NCI-H1105 (cell line): Measurements from ENCODE around the gene DRC1.

Source experiments
- DNase-seq: peaks from one replicate; lab custom pipeline; 2025; lab: John Stamatoyannopoulos, UW

The DRC1 gene

GRCh38 chr2:26448651-26449050 lies 46.9 kb downstream of the DRC1 start:
- no peak for DNase-seq

GRCh38 chr2:26449278-26450030 lies 47.7 kb downstream of the DRC1 start:
- DNase-seq, result no peak

GRCh38 chr2:26450031-26450635 lies 48.4 kb downstream of the DRC1 start:
- no peak for DNase-seq

- DNase-seq, result no peak
These were observed 50.0 kb downstream of the DRC1 start for GRCh38 chr2:26451700-26452099.

- no peak for DNase-seq
These were observed 52.0 kb downstream of the DRC1 start for GRCh38 chr2:26453421-26454329.

- no peak for DNase-seq
These were observed 52.9 kb downstream of the DRC1 start for GRCh38 chr2:26454561-26455001.

GRCh38 chr2:26455037-26455669 lies 53.4 kb downstream of the DRC1 start:
- no peak for DNase-seq

GRCh38 chr2:26455670-26456439 lies 54.1 kb downstream of the DRC1 start:
- no peak for DNase-seq

GRCh38 chr2:26456440-26457250 lies 54.9 kb downstream of the DRC1 start:
- DNase-seq, result no peak

- DNase-seq, result no peak
These were observed 55.5 kb downstream of the DRC1 start for GRCh38 chr2:26457251-26457666.

- DNase-seq, result no peak
These were observed 56.1 kb downstream of the DRC1 start for GRCh38 chr2:26457695-26458364.

- no peak for DNase-seq
These were observed 56.8 kb downstream of the DRC1 start for GRCh38 chr2:26458365-26459042.

- no peak for DNase-seq
These were observed 58.4 kb downstream of the DRC1 start for GRCh38 chr2:26459991-26460612.

GRCh38 chr2:26460613-26461031 lies 58.9 kb downstream of the DRC1 start:
- DNase-seq, result no peak

GRCh38 chr2:26461601-26462023 lies 59.9 kb downstream of the DRC1 start:
- DNase-seq, result no peak

- no peak for DNase-seq
These were observed 60.4 kb downstream of the DRC1 start for GRCh38 chr2:26462100-26462499.

- no peak for DNase-seq
These were observed 61.0 kb downstream of the DRC1 start for GRCh38 chr2:26462511-26463243.
